ENCODE measurements around the gene RBMS1.
"Not testable (repeated sequence)": the region's sequence is repeated elsewhere in the genome, so short reads cannot be mapped to it uniquely, and the experiment has no call there.

RBMS1 gene

GRCh38 chr2:160469164-160469563 lies 24.4 kb downstream of the RBMS1 start:
- DNase-seq: no peak

GRCh38 chr2:160467086-160467485 lies 26.5 kb downstream of the RBMS1 start:
- no peak for DNase-seq

- no peak for DNase-seq
Observed at GRCh38 chr2:160465406-160465805, 28.2 kb downstream of the RBMS1 start.

- no peak for DNase-seq
Observed at GRCh38 chr2:160465002-160465401, 28.6 kb downstream of the RBMS1 start.

- no peak for DNase-seq
Observed at GRCh38 chr2:160464017-160464416, 29.6 kb downstream of the RBMS1 start.

- no peak for DNase-seq
Observed at GRCh38 chr2:160463245-160463644, 30.4 kb downstream of the RBMS1 start.

- DNase-seq: no peak
Observed at GRCh38 chr2:160460333-160460731, 33.3 kb downstream of the RBMS1 start.

- DNase-seq: no peak
Observed at GRCh38 chr2:160459538-160460332, 33.9 kb downstream of the RBMS1 start.

- no peak for DNase-seq
Observed at GRCh38 chr2:160458718-160459453, 34.7 kb downstream of the RBMS1 start.

- DNase-seq: peak; percentile 13
Observed at GRCh38 chr2:160457588-160457987, 36.0 kb downstream of the RBMS1 start.

- DNase-seq: no peak
Observed at GRCh38 chr2:160454070-160454797, 39.4 kb downstream of the RBMS1 start.

- no peak for DNase-seq
Observed at GRCh38 chr2:160453111-160453820, 40.3 kb downstream of the RBMS1 start.

GRCh38 chr2:160450486-160450885 lies 43.1 kb downstream of the RBMS1 start:
- no peak for DNase-seq

GRCh38 chr2:160448821-160449220 lies 44.8 kb downstream of the RBMS1 start:
- DNase-seq: not testable (repeated sequence)

GRCh38 chr2:160445673-160446072 lies 47.9 kb downstream of the RBMS1 start:
- DNase-seq: no peak

- DNase-seq: no peak
Observed at GRCh38 chr2:160442603-160443002, 51.0 kb downstream of the RBMS1 start.

- DNase-seq: no peak
Observed at GRCh38 chr2:160440888-160441287, 52.7 kb downstream of the RBMS1 start.

GRCh38 chr2:160439038-160439437 lies 54.6 kb downstream of the RBMS1 start:
- DNase-seq: not testable (repeated sequence)

GRCh38 chr2:160437273-160437672 lies 56.3 kb downstream of the RBMS1 start:
- no peak for DNase-seq

- DNase-seq: no peak
Observed at GRCh38 chr2:160434254-160434948, 59.2 kb downstream of the RBMS1 start.

GRCh38 chr2:160433466-160434140 lies 60.0 kb downstream of the RBMS1 start:
- DNase-seq: no peak

GRCh38 chr2:160432633-160433032 lies 61.0 kb downstream of the RBMS1 start:
- DNase-seq: no peak
